GM23338 (cell line): ENCODE measurements around the gene KLK15. TPM values are rescaled to one million over a fixed set of nuclear protein-coding genes. Genes with fewer than 3 reads are reported as not detected.

Experiments
- polyA plus RNA-seq: library from polyadenylated mRNA; unstranded; fragments of >200 nt; fragmentation: Nextera tagmentation; extraction: Ambion mirVana; gene quantifications from 2 replicates; pipeline ENCODE4 v1.2.1, GENCODE V29; 2016
- small RNA-seq: library from RNA; depleted of rRNA; stranded (forward); fragments of <200 nt; gene quantifications from one replicate; pipeline ENCODE3, GENCODE V24; 2014; ENCODE audit warnings: low replicate concordance
- total RNA-seq: library from RNA; depleted of rRNA; stranded (reverse); fragments of >200 nt; shearing (Covaris generic); gene quantifications from 2 replicates; pipeline ENCODE4 v1.2.3, GENCODE V29; 2014; rRNA removed

The KLK15 gene
- total and polyA plus RNA-seq, 2 experiments from 2014 or later = not detected

Small RNAs within 50 kb of the gene (small RNA-seq; reads per million reads assigned to genes)
- gene SNORD88A = 118 reads per million, percentile 99 among the genes with 10 or more reads in this experiment
- gene SNORD88B = not detected
- gene SNORD88C = not detected

Other genes starting within 250 kb of the KLK15 start
- gene SYT3, start 193.7 kb downstream of the KLK15 start, total RNA-seq = 16.4 and 25.5 TPM in 2 replicates
- 9.5 and 10.0 TPM in 2 replicates for gene SYT3, start 193.7 kb downstream of the KLK15 start, polyA plus RNA-seq
- 1.8 and 23.2 TPM in 2 replicates for gene C19orf81, start 184.1 kb downstream of the KLK15 start, total RNA-seq
- 54.3 and 67.9 TPM in 2 replicates for gene C19orf81, start 184.1 kb downstream of the KLK15 start, polyA plus RNA-seq
- 3.3 and 4.1 TPM in 2 replicates for gene SHANK1, start 113.8 kb downstream of the KLK15 start, total RNA-seq
- 0.23 and 0.30 TPM in 2 replicates for gene SHANK1, start 113.8 kb downstream of the KLK15 start, polyA plus RNA-seq
- gene CLEC11A, start 110.2 kb downstream of the KLK15 start, total RNA-seq = 7.2 and 8.0 TPM in 2 replicates
- gene CLEC11A, start 110.2 kb downstream of the KLK15 start, polyA plus RNA-seq = 15.5 and 18.5 TPM in 2 replicates
- not detected in 2 replicates for gene GPR32, start 63.1 kb downstream of the KLK15 start, total RNA-seq
- gene GPR32, start 63.1 kb downstream of the KLK15 start, polyA plus RNA-seq = not detected in 2 replicates
- gene ACP4, start 43.2 kb downstream of the KLK15 start, total RNA-seq = not detected in 2 replicates
- not detected in 2 replicates for gene ACP4, start 43.2 kb downstream of the KLK15 start, polyA plus RNA-seq
- 0.31 TPM in 1 of 2 replicates, not detected in the other for gene KLK1, start 9.8 kb downstream of the KLK15 start, total RNA-seq
- 2.4 and 3.0 TPM in 2 replicates for gene KLK1, start 9.8 kb downstream of the KLK15 start, polyA plus RNA-seq
- not detected in 2 replicates for gene KLK3, start 21.3 kb upstream of the KLK15 start, total RNA-seq
- gene KLK3, start 21.3 kb upstream of the KLK15 start, polyA plus RNA-seq = 0.14 and 0.19 TPM in 2 replicates
- 0.69 TPM in 1 of 2 replicates, not detected in the other for gene KLK2, start 39.9 kb upstream of the KLK15 start, total RNA-seq
- gene KLK2, start 39.9 kb upstream of the KLK15 start, polyA plus RNA-seq = 0.18 TPM in 1 of 2 replicates, not detected in the other
- gene KLK4, start 77.8 kb upstream of the KLK15 start, total RNA-seq = 0.54 and 0.76 TPM in 2 replicates
- gene KLK4, start 77.8 kb upstream of the KLK15 start, polyA plus RNA-seq = 1.8 and 2.2 TPM in 2 replicates
- gene KLK5, start 119.5 kb upstream of the KLK15 start, total RNA-seq = 0.54 and 0.66 TPM in 2 replicates
- 0.77 TPM in 1 of 2 replicates, not detected in the other for gene KLK5, start 119.5 kb upstream of the KLK15 start, polyA plus RNA-seq
- 0.39 and 0.56 TPM in 2 replicates for gene KLK6, start 136.0 kb upstream of the KLK15 start, total RNA-seq
- gene KLK6, start 136.0 kb upstream of the KLK15 start, polyA plus RNA-seq = 0.47 and 0.56 TPM in 2 replicates
- 0.19 and 1.4 TPM in 2 replicates for gene KLK7, start 150.3 kb upstream of the KLK15 start, total RNA-seq
- 1.1 and 1.5 TPM in 2 replicates for gene KLK7, start 150.3 kb upstream of the KLK15 start, polyA plus RNA-seq
- gene KLK8, start 168.0 kb upstream of the KLK15 start, total RNA-seq = 4.6 and 4.9 TPM in 2 replicates
- 14.6 and 17.0 TPM in 2 replicates for gene KLK8, start 168.0 kb upstream of the KLK15 start, polyA plus RNA-seq
- gene KLK10, start 186.1 kb upstream of the KLK15 start, total RNA-seq = 4.9 and 6.6 TPM in 2 replicates
- gene KLK10, start 186.1 kb upstream of the KLK15 start, polyA plus RNA-seq = 6.0 and 6.1 TPM in 2 replicates
- gene KLK11, start 193.0 kb upstream of the KLK15 start, total RNA-seq = not detected in 2 replicates
- gene KLK11, start 193.0 kb upstream of the KLK15 start, polyA plus RNA-seq = 0.28 TPM in 1 of 2 replicates, not detected in the other
- not detected in 2 replicates for gene KLK12, start 201.4 kb upstream of the KLK15 start, total RNA-seq
- not detected in 2 replicates for gene KLK12, start 201.4 kb upstream of the KLK15 start, polyA plus RNA-seq
- gene KLK13, start 231.5 kb upstream of the KLK15 start, total RNA-seq = 1.1 and 5.7 TPM in 2 replicates
- gene KLK13, start 231.5 kb upstream of the KLK15 start, polyA plus RNA-seq = 3.6 and 4.5 TPM in 2 replicates
- gene KLK14, start 249.3 kb upstream of the KLK15 start, total RNA-seq = not detected in 2 replicates
- gene KLK14, start 249.3 kb upstream of the KLK15 start, polyA plus RNA-seq = 0.42 and 0.52 TPM in 2 replicates